Endothelial cell of umbilical vein (primary cell): ENCODE results near the gene LAIR1. TPM values are rescaled to one million over a fixed set of nuclear protein-coding genes. Genes with fewer than 3 reads are reported as not detected.

Experiments used
- BruUV-seq: library from RNA; stranded (reverse); fragments of 400-500 nt; replicated peaks from 2 replicates; lab custom pipeline; 2021; lab: Mats Ljungman, UMichigan
- CTCF ChIA-PET: fragments of 300-600, 350-600 bp; sonication (Branson Sonifier 250); formaldehyde crosslinking; loops from one replicate; lab custom pipeline; 2021; ENCODE audit warnings: antibody characterized with exemption, inconsistent platforms; lab: Charles Lee
- POLR2A ChIA-PET: fragments of 300-600, 350-600 bp; sonication (Branson Sonifier 250); formaldehyde crosslinking; loops from one replicate; lab custom pipeline; 2021; ENCODE audit warnings: antibody characterized with exemption, inconsistent platforms; lab: Charles Lee
- DNase-seq: peaks from one replicate; pipeline ENCODE4 v3.0.0-alpha.2; 2011; ENCODE audit warnings: low read depth, low spot score
- FAIRE-seq: peaks from 2 replicates; lab custom pipeline; 2011; peaks lifted over from hg19 to GRCh38; lab: Jason Lieb, UNC
- H2AFZ ChIP-seq: 2 replicates; pipeline ENCODE4 v1.6.0; 2012; ENCODE audit warnings: low read depth, low read length, control low read depth, inconsistent platforms
- H3K27ac ChIP-seq: 2 replicates; pipeline ENCODE4 v1.5.1; 2011; ENCODE audit warnings: low read depth, mild to moderate bottlenecking, control low read depth, low read length, moderate library complexity; ENCODE audit not compliant: insufficient read depth
- H3K27me3 ChIP-seq, 2 experiments: 2 replicates each; pipeline versions ENCODE4 v1.6.0 to v1.6.1; 2011; ENCODE audit warnings: low read length in 2 of 2, mixed read lengths in 1 of 2; ENCODE audit not compliant: control insufficient read depth in 2 of 2, insufficient read depth in 2 of 2
- H3K36me3 ChIP-seq, 2 experiments: 2 replicates in 1 of 2; 3 replicates in 1 of 2; pipeline ENCODE4 v1.5.1; 2011; ENCODE audit warnings: low read length in 2 of 2, mild to moderate bottlenecking in 1 of 2, moderate library complexity in 1 of 2; ENCODE audit not compliant: control insufficient read depth in 2 of 2, insufficient read depth in 2 of 2; ENCODE audit errors: extremely low read depth in 1 of 2
- H3K4me1 ChIP-seq: 3 replicates; pipeline ENCODE4 v1.5.1; 2011; ENCODE audit warnings: mild to moderate bottlenecking, low read length; ENCODE audit not compliant: control insufficient read depth, insufficient read depth; ENCODE audit errors: extremely low read depth
- H3K4me2 ChIP-seq: 2 replicates; pipeline ENCODE4 v1.6.1; 2011; ENCODE audit warnings: low read length, control low read depth, mixed read lengths; ENCODE audit not compliant: insufficient read depth
- H3K4me3 ChIP-seq, 3 experiments: fragments of 200-600 bp in 1 of 3; sonication (generic), shearing (Covaris generic) in 1 of 3; replicated peaks in 1 of 3; 2 replicates each; pipeline ENCODE4 v1.5.1; 2011 to 2016; ENCODE audit warnings: control low read depth in 3 of 3, low read length in 3 of 3, mild to moderate bottlenecking in 2 of 3, inconsistent platforms in 1 of 3, low read depth in 1 of 3, moderate library complexity in 1 of 3; ENCODE audit not compliant: insufficient read depth in 1 of 3
- H3K79me2 ChIP-seq: 2 replicates; pipeline ENCODE4 v1.6.0; 2012; ENCODE audit warnings: low read length, inconsistent platforms; ENCODE audit not compliant: control insufficient read depth, insufficient read depth
- H3K9ac ChIP-seq: replicated peaks from 2 replicates; pipeline ENCODE3; 2011; ENCODE audit warnings: low read length, control low read depth; ENCODE audit not compliant: insufficient read depth; ENCODE audit errors: extremely low read depth
- H3K9me1 ChIP-seq: replicated peaks from 3 replicates; pipeline ENCODE4 v1.6.0; 2011; ENCODE audit warnings: mild to moderate bottlenecking, low read length; ENCODE audit not compliant: control insufficient read depth, insufficient read depth; ENCODE audit errors: extremely low read depth
- H3K9me3 ChIP-seq: replicated peaks from 2 replicates; pipeline ENCODE4 v1.5.1; 2012; ENCODE audit warnings: low read length, inconsistent platforms; ENCODE audit not compliant: control insufficient read depth, insufficient read depth
- H4K20me1 ChIP-seq: replicated peaks from 2 replicates; pipeline ENCODE3; 2011; ENCODE audit warnings: mild to moderate bottlenecking, low read length; ENCODE audit not compliant: control insufficient read depth, insufficient read depth; ENCODE audit errors: extremely low read depth
- FOS ChIP-seq: IDR thresholded peaks from 2 replicates; pipeline ENCODE4 v1.6.1; 2011; ENCODE audit warnings: mild to moderate bottlenecking, low read length, moderate library complexity, borderline replicate concordance; ENCODE audit not compliant: insufficient read depth
- GATA2 ChIP-seq: IDR thresholded peaks from 2 replicates; pipeline ENCODE4 v1.7.0; 2011; ENCODE audit warnings: low read depth, mild to moderate bottlenecking, moderate library complexity, mixed read lengths, low read length; ENCODE audit not compliant: insufficient read length, insufficient read depth
- JUN ChIP-seq: IDR thresholded peaks from 2 replicates; pipeline ENCODE4 v1.6.1; 2011; ENCODE audit warnings: borderline replicate concordance, low read depth; ENCODE audit not compliant: insufficient read length, insufficient read depth
- POLR2A ChIP-seq: IDR thresholded peaks from 2 replicates; pipeline ENCODE4 v1.6.1; 2012; ENCODE audit warnings: low read depth, mild to moderate bottlenecking, control low read depth, low read length
- dilution Hi-C: fragments of 300-500 bp; cut with MboI; formaldehyde crosslinking; loops from one replicate; pipeline ENCODE4 v1.15.0; 2019; ENCODE audit warnings: low sequenced_read_pairs; ENCODE audit not compliant: extremely low pct_ligation_motif_present
- intact Hi-C: fragments of 100-400 bp; cut with micrococcal nuclease; formaldehyde crosslinking; loops from one replicate; pipeline ENCODE4 v1.10.0; 2022
- polyA plus RNA-seq, 4 experiments: library from polyadenylated mRNA; depleted of rRNA in 3 of 4; stranded (reverse) in 3 of 4; unstranded in 1 of 4; fragments of >200 nt; gene quantifications; 2 replicates each; pipeline versions ENCODE4 v1.2.1 to v1.2.3, GENCODE V29; 2011 to 2012; ENCODE audit warnings: missing spikeins in 1 of 4
- total RNA-seq: library from RNA; stranded (reverse); gene quantifications from 2 replicates; pipeline ENCODE4 v1.2.3, GENCODE V29; 2021
- TF ChIP-seq, protein P1 (sequence below): IDR thresholded peaks from 2 replicates; pipeline ENCODE4 v1.6.1; 2011; ENCODE audit not compliant: insufficient read depth, insufficient read length
- TF ChIP-seq, protein P2 (sequence below), 2 donors: IDR thresholded peaks; 1 replicate in 1 of 2; 2 replicates in 1 of 2; pipeline ENCODE4 v1.5.1; 2011; ENCODE audit warnings: low read length in 2 of 2, mild to moderate bottlenecking in 2 of 2, moderate library complexity in 2 of 2, control low read depth in 1 of 2, inconsistent platforms in 1 of 2, low read depth in 1 of 2; ENCODE audit not compliant: insufficient read depth in 1 of 2; ENCODE audit errors: extremely low read depth in 1 of 2

Gene LAIR1
- total and polyA plus RNA-seq, 2 donors (not counting 3 experiments of a cell fraction or from before 2014, with no cell fraction given) = not detected

DNA sequence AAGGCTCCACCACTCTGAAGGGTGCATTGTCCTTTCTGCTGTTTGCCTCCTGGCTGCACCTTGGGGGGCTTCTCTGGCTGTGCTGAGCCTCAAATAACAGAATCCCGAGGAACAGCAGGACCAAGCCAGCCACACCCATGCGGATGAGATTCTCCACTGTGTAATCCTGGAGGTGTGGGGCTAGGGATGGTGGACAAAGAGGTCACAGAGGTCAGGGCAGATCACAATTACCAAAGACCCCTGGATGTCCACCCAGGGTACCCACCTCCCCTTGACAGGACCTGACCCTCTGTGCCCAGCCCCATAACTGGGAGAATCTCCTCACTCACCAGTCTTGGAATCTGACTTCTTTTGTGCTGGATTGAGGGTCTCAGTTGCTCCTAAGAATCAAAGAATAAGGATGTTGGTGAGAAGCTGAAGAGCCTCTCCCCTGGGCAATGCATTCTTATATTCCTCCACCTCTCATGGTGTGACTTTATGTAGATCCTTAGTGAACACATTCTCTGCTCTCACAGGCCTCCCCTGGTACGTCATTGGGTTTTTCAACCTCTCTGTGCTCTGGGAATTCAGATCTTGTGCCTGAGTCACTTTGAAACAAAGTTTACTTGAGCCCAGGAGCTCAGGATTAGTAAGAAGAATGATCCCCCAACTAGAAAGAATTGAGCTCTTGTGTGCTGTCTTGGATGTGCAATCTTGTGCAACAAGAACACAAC, 31.0 kb downstream of the LAIR1 start:
- dilution Hi-C loops = no loop called here

More for the DNA sequence above, 31.0 kb downstream of the LAIR1 start:
- TF ChIP-seq POLR2A (no peak), FOS (no peak), JUN (no peak), GATA2 (no peak)
- TF ChIP-seq, protein P1, sequence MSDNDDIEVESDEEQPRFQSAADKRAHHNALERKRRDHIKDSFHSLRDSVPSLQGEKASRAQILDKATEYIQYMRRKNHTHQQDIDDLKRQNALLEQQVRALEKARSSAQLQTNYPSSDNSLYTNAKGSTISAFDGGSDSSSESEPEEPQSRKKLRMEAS = no peak
- TF ChIP-seq, protein P2, sequence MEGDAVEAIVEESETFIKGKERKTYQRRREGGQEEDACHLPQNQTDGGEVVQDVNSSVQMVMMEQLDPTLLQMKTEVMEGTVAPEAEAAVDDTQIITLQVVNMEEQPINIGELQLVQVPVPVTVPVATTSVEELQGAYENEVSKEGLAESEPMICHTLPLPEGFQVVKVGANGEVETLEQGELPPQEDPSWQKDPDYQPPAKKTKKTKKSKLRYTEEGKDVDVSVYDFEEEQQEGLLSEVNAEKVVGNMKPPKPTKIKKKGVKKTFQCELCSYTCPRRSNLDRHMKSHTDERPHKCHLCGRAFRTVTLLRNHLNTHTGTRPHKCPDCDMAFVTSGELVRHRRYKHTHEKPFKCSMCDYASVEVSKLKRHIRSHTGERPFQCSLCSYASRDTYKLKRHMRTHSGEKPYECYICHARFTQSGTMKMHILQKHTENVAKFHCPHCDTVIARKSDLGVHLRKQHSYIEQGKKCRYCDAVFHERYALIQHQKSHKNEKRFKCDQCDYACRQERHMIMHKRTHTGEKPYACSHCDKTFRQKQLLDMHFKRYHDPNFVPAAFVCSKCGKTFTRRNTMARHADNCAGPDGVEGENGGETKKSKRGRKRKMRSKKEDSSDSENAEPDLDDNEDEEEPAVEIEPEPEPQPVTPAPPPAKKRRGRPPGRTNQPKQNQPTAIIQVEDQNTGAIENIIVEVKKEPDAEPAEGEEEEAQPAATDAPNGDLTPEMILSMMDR (IDR thresholded peaks at IDR 0.05; ENCODE audit: extremely low read depth in 1 of 2, insufficient read depth in 1 of 2, low read depth in 1 of 2, low read length in 2 of 2) = no peak
- H3K4me3 ChIP-seq = no peak overlapping the region
- ChIA-PET CTCF (no interaction called here), POLR2A (no interaction called here)
- H3K36me3 ChIP-seq = no peaks in the 10 kb centered on the region
- FAIRE-seq = no peak
- no peak overlapping the region for H3K9ac ChIP-seq
- H3K9me3 ChIP-seq = no peaks in the 10 kb centered on the region
- no peak overlapping the region for H3K4me2 ChIP-seq
- no peak overlapping the region for H2AFZ ChIP-seq
- no peak overlapping the region for H3K27ac ChIP-seq
- H3K79me2 ChIP-seq = no peaks in the 10 kb centered on the region
- H3K4me1 ChIP-seq = no peaks in the 10 kb centered on the region
- no peaks in the 10 kb centered on the region for H3K9me1 ChIP-seq
- intact Hi-C loops = no loop called here
- no TSS peak for BruUV-seq
- DNase-seq = no peak
- no peaks in the 10 kb centered on the region for H3K27me3 ChIP-seq
- no peaks in the 10 kb centered on the region for H4K20me1 ChIP-seq
